H1 (cell line): ENCODE data around the gene RBM27. TPM values are rescaled to one million over a fixed set of nuclear protein-coding genes. Genes with fewer than 3 reads are reported as not detected.

Experiments
- GABPA ChIP-seq: IDR thresholded peaks from 2 replicates; pipeline ENCODE4 v1.6.1; 2011; ENCODE audit warnings: mild to moderate bottlenecking, low read length, moderate library complexity, borderline replicate concordance; ENCODE audit not compliant: insufficient read depth
- KDM4A ChIP-seq: IDR thresholded peaks from one replicate; pipeline ENCODE4 v1.7.1; 2012; ENCODE audit warnings: low read depth, mild to moderate bottlenecking, moderate library complexity, low read length, inconsistent platforms; ENCODE audit not compliant: severe bottlenecking
- KDM5A ChIP-seq: fragments of 200-600 bp; IDR thresholded peaks from 2 replicates; pipeline ENCODE4 v1.7.1; 2012; ENCODE audit warnings: mild to moderate bottlenecking, low read length, inconsistent platforms, mixed read lengths
- RNF2 ChIP-seq: fragments of 200-900, 300-1000 bp; sonication (generic); IDR thresholded peaks from 2 replicates; pipeline ENCODE4 v1.7.1; 2016; ENCODE audit warnings: borderline replicate concordance, low read depth, mild to moderate bottlenecking, antibody characterized with exemption, low read length; ENCODE audit not compliant: poor library complexity, severe bottlenecking; ENCODE audit errors: missing control alignments
- SIN3A ChIP-seq, 2 experiments: IDR thresholded peaks in 1 of 2; conservative IDR thresholded peaks in 1 of 2; 2 replicates each; pipeline ENCODE4 v1.6.1; 2011 to 2012; ENCODE audit warnings: low read length in 2 of 2, improper control_type of control experiment in 1 of 2, low read depth in 1 of 2, mild to moderate bottlenecking in 1 of 2
- SIRT6 ChIP-seq: IDR thresholded peaks from one replicate; pipeline ENCODE4 v1.7.1; 2012; ENCODE audit warnings: low read length, inconsistent platforms
- SRF ChIP-seq: IDR thresholded peaks from 2 replicates; pipeline ENCODE4 v1.6.1; 2011; ENCODE audit warnings: mild to moderate bottlenecking, low read depth, low read length, moderate library complexity
- TAF7 ChIP-seq: optimal IDR thresholded peaks from 2 replicates; pipeline ENCODE3; 2011; ENCODE audit warnings: low read depth, mild to moderate bottlenecking, inconsistent platforms, low read length, moderate library complexity, borderline replicate concordance
- TCF12 ChIP-seq: IDR thresholded peaks from 2 replicates; pipeline ENCODE4 v1.6.1; 2011; ENCODE audit warnings: low read depth, mild to moderate bottlenecking, low read length
- polyA plus RNA-seq, 7 experiments: library from polyadenylated mRNA; depleted of rRNA in 3 of 7; stranded (reverse) in 5 of 7; unstranded in 2 of 7; fragments of >200 nt in 5 of 7; fragments of 200-250 nt in 2 of 7; gene quantifications; 1 replicate in 5 of 7; 2 replicates in 1 of 7; 4 replicates in 1 of 7; pipeline versions ENCODE4 v1.2.1 to v1.2.3, GENCODE V29; 2011 to 2013; ENCODE audit warnings: missing spikeins in 2 of 7, mixed read lengths in 2 of 7
- total RNA-seq: library from RNA; stranded (reverse); fragmentation: NEBNext Ultra II Directional; extraction: Animal tissue kit (Norgen Biotek cat#: 25700); gene quantifications from 2 replicates; pipeline ENCODE4 v1.2.1, GENCODE V29; 2021

Gene RBM27
- total and polyA plus RNA-seq, 2 of the 8 experiments (the other 6 are each of a cell fraction or from before 2014, with no cell fraction given), result 13.1 to 42.9 TPM

- TF ChIP-seq GABPA, result no peak
- TF ChIP-seq RNF2, result no peak
- no peak for TF ChIP-seq SRF
- no peak for TF ChIP-seq TAF7
- no peak for TF ChIP-seq KDM4A
- TF ChIP-seq TCF12, result no peak
- no peak for TF ChIP-seq SIN3A (conservative IDR thresholded peaks at IDR 0.05 in 1 of 2, IDR thresholded peaks at IDR 0.05 in 1 of 2; ENCODE audit: low read depth in 1 of 2, low read length in 2 of 2)
- TF ChIP-seq SIRT6, result no peak
- no peak for TF ChIP-seq KDM5A
Observed at GRCh38 chr5:146243247-146243646, 39.8 kb downstream of the RBM27 start (continued).
